ENCODE data around the gene DCUN1D2.
A peak's percentile ranks its signal among the peaks of the same experiment; 100 is the strongest.

DCUN1D2 gene

DNA sequence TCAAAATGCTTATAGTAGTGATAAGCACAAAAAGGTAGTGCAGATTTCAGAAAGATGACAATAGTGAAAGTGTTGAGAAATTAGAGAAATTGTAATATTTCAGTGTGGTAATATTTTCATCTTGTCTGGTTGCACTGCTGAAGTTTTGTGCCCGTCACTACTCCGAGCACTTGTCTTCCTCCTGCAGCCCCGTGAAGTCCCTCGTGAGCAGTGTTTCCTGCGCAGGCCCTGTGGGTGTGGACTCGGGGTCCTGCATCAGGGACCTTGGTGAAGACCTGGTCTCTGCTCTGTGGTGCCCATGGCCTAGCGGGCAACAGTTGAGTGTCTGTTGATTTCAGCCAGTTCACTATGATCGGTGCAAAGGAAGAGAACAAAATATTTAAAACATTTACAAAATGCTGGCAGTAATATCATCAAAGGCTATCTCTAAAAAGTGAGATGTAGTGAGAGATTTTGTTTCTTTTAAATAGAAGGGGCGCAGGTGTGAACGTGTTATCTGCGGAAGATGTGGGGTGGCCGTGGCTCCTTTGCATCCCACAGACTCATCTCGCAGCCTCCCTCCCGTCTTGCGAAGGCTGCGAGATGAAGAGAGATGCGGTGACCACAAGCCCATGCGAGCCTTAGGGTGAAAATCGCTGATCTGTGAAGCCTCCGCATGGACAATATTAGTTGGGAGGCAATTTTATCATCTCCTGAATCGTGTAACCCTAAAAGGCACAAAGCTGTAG, 27.7 kb upstream of the DCUN1D2 start:
- no peak for DNase-seq

DNA sequence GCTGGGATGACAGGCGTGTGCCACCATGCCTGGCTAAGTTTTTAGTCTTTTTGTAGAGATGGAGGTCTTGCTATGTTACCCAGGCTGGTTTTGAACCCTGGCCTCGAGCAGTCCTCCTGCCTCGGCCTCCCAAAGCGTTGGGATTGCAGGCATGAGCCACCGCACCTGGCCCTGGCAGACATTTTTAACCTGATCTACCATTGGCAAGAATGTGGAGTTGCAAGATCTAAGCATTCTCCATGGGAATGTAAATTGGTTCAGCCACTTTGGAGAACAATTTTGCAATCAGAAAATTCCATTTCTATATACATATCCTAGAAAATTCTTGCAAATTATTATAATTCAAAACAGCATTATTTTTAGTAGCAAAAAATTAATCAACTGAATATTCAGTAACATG, 24.3 kb upstream of the DCUN1D2 start:
- no peak for DNase-seq

DNA sequence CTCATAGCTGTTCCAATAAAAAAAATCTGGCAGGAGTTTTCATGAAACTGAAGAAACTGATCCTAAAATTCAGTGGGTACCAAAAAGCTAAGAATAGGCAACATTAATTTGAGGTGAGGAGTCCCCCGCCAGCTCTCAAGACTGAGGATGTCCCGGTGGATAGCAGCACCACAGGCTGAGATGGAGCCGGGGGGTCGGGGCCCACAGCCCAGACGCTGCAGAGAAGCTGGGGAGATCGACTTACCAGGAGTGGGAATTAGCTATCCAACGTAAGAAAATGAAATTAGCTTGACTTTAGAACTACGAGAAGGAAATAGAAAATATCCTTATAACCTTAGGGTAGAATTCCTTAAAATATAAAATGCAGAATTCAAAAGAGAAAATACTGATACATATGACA, 23.2 kb upstream of the DCUN1D2 start:
- no peak for DNase-seq

GRCh38 chr13:113511361-113511760, 20.9 kb upstream of the DCUN1D2 start:
- no peak for DNase-seq

DNA sequence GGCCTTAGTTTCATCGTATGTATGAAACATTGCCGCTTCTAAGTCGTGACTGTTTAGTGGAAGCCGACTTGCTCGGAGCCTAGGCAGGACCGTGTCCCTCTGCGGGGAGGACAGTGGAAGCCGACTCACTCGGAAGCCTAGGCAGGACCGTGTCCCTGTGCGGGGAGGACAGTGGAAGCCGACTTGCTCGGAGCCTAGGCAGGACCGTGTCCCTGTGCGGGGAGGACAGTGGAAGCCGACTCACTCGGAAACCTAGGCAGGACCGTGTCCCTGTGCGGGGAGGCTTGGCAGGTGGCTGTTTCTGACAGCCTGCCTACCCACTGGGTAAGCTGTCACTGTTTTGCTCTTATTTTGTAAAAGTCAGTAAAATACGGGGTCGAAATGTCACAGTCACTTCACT, 20.4 kb upstream of the DCUN1D2 start:
- no peak for DNase-seq

DNA sequence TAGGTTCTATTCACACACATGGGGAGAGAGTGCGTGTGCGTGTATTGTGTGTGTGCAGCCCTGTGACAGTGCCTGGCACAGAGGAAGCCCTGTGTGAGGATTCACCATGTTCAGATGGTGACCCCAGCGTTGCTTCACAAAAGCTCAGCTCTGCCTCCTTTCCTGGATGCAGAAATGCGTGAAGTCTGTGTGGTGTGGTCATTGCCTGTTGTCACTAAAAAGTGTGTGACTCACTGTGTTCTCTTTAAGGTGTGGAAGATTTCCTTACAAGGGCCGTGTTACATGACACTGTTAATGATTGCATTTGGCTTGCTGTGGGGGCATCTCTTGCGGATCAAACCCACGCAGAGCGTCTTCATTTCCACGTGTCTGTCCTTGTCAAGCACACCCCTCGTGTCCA, 19.5 kb upstream of the DCUN1D2 start:
- DNase-seq = no peak

DNA sequence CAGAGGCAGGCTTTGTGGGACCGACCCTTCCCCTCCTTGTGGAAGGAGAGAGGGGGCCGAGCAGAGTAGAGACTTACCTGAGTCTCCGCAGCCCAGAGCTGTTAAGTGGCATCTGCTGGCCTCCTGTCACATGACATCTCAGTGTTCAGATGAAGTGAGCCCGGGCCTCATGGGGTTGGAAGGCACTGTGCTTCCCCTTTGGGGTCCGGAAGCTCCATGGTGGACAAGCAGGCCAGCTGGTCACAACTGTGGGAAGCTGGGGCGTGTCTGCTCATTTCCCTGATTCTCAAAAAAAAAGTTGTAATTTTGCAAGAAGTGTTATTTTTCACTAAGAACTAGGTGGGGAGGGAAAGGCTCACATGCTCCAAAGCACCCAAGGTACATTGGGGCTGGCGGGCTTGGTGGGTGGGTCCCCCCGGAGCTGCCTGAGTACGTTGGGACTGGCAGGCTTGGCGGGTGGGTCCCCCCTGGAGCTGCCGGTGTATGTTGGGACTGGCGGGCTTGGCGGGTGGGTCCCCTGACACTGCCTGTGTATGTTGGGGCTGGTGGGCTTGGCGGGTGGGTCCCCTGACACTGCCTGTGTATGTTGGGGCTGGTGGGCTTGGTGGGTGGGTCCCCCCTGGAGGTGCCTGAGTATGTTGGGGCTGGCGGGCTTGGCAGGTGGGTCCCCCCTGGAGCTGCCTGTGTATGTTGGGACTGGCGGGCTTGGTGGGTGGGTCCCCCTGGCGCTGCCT, 18.2 kb upstream of the DCUN1D2 start:
- DNase-seq = no peak

DNA sequence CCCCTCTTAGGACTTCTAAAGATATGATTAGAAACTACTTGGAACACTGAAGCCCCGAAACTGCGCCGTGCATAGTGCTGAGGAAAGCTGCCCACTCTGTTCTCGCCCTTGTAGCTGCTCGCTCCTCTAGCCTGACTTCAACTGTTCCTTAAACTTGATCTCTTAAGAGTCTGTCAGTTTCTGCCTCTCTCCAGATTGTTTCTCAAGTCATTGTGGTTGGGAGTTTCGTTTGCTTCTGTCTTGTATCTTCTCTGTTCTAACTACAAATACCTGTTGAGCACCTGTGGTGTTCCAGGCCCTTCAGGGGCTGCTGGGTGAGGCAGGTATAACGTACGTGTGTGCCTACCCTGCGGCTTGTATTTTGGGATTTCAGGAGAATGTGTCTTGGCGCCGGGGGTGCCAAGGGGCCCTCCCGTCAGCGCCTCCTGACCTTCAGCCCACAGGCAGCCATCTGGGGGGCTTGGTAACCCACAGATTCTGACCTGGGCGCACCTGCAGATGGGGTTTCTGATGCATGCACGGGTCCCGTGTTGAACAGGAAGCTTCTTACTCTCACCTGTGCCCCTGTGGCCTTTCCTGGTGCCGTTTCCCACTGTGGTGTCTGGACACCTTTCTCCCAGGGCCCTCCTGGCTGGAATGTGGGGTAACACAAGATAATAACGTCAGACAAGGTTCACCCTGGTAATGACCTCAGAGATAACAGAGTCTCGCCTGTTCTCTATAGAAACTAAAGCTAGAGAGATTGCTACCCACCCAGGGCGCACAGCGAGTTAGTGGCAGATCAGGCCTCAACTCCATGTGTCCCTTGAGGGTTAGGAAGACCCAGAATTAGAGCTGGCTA, 17.2 kb upstream of the DCUN1D2 start:
- no peak for DNase-seq

DNA sequence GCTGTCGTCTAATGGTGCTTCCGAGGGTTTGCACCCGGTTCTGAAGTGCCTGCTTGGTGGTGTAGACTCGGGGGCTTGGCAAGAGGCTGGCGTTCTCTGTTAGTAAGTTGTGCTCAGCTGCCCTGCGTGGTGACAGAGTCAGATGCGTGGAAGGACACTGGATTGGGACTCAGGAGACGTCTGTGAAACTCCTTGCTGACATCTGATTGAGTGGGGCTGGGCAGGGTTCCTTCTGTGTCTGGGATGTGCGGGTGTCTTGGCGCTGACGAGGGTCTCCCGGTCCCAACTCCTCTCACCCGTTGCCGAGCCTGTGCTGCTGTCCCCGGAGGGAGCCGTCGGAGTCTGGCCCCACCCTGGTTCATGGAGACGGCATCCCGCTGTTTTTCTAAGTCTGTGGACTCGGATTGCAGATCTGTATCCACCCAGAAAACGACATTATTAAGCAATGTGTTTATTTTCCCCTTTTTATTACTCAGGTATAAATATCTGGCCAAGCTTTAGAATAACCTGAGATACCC, 16.4 kb upstream of the DCUN1D2 start:
- DNase-seq = no peak

DNA sequence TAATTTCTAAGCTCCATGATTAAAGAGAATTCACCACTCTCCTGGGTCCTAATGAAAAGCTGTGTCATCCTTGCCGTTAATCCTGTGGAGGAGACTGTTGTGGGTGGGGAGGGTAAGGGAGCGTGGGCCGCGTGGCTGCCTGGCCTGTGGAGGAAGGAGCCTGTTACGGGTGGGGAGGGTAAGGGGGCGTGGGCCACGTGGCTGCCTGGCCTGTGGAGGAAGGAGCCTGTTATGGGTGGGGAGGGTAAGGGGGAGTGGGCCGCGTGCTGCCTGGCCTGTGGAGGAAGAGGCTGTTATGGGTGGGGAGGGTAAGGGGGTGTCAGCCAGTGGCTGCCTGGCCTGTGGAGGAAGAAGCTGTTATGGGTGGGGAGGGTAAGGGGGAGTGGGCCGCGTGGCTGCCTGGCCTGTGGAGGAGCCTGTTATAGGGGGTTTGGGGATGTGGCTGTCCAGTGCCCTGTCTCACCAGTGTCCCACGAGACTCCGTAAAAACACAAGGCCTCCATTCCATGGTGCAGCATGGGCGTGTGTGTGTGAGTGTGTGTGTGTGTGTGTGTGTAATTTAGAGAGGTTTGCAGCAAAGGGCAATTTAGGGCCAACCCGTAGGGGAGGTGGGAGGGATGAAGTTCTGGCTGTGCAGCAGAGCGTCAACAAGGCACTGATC, 15.6 kb upstream of the DCUN1D2 start:
- peak in 1 of 2 donors; percentile 50 for DNase-seq

DNA sequence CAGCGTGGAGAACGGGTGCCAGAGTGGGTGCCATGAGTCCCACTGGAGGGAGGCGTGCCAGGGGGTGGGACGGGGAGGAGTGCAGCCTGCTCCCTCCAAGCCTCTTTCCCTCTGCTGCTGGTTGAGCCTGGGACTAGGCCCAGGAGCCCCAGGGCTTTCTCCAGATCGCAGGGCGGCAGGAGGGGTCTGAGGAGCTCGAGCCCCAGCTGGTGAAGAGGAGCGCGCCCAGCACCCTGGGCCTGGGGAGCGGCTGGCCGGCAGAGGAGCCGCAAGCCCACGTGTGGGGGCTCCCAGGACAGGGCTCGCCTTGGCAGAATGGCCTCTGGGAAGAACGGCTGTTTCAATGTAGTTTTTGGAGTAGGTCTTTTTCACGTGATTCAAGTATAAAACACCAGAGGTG, 12.2 kb upstream of the DCUN1D2 start:
- no peak for DNase-seq

- no peak for DNase-seq
Measured at GRCh38 chr13:113500530-113501265, 10.2 kb upstream of the DCUN1D2 start.

DNA sequence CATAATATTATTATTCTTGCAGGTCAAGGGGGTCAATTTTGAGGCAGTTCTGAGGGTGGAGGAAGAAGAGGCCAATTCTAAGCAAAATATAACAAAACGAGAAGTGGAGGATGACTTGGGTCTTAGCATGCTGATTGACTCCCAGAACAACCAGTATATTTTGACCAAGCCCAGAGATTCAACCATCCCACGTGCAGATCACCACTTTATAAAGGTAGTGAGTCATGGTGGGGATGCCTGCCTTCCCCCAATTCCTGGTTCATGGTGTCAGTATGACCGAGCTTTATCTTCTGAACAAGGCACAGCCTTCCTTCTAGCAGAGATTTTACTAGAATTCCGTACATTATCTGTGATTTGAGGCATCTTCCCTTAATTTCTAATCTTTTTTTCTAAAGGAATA, 9.4 kb upstream of the DCUN1D2 start:
- no peak for DNase-seq

- no peak for DNase-seq
Measured at GRCh38 chr13:113498905-113499304, 8.4 kb upstream of the DCUN1D2 start.

GRCh38 chr13:113497217-113497616, 6.7 kb upstream of the DCUN1D2 start:
- no peak for DNase-seq

- no peak for DNase-seq
Measured at GRCh38 chr13:113495494-113496210, 5.1 kb upstream of the DCUN1D2 start.

DNA sequence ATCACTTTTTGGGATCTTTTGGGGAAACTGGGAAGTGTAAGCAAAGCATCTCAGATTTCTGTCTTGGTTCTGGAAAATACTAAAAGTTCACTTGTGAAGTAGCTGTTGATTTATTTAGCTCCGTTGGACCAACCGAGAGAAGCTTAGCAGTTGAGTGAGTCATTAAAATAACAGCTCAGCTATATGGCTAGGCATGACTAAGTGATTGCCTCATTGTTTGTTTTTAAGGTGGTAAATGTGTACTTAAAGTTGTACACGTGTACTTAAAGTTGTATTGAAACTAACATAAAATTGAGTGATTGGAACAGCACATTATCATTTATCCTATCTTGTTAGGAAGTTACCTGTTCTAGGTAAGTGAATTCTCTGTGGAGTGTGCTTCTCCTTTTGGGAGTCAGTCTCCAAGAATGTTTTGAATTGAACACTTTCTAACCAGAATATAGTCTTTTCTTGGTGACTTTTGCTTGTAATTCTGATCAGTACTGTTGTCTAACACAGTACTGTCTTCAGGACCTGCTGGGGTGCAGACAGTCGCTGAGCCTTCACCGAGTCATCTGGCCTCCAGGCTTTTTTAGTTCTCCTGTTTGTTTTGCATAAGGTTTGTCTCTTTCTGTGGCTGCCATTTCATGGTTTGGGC, 2.9 kb upstream of the DCUN1D2 start:
- DNase-seq = peak in 1 of 2 donors; percentile 67

- DNase-seq = no peak
Measured at GRCh38 chr13:113491982-113492381, 1.5 kb upstream of the DCUN1D2 start.

GRCh38 chr13:113491418-113491883, 940 bp upstream of the DCUN1D2 start:
- no peak for DNase-seq

GRCh38 chr13:113489549-113490495, 689 bp downstream of the DCUN1D2 start:
- peak in 1 of 2 donors; percentile 44 for DNase-seq

Data from bone marrow (tissue), 2 donors.